CMK (cell line): ENCODE results near the gene GNAQ.
"Not testable (repeated sequence)": the region's sequence is repeated elsewhere in the genome, so short reads cannot be mapped to it uniquely, and the experiment has no call there.

Source experiments
- DNase-seq: peaks from one replicate; pipeline ENCODE4 v3.0.0-alpha.2; 2010; ENCODE audit warnings: low read depth

The GNAQ gene

GRCh38 chr9:78031444-78031892 lies at the start of gene GNAQ:
Gene GNAQ, minus strand, starts transcription at chr9:78031811. Its CDS starts 576 bp downstream, at chr9:78031235.
- no peak for DNase-seq

DNA sequence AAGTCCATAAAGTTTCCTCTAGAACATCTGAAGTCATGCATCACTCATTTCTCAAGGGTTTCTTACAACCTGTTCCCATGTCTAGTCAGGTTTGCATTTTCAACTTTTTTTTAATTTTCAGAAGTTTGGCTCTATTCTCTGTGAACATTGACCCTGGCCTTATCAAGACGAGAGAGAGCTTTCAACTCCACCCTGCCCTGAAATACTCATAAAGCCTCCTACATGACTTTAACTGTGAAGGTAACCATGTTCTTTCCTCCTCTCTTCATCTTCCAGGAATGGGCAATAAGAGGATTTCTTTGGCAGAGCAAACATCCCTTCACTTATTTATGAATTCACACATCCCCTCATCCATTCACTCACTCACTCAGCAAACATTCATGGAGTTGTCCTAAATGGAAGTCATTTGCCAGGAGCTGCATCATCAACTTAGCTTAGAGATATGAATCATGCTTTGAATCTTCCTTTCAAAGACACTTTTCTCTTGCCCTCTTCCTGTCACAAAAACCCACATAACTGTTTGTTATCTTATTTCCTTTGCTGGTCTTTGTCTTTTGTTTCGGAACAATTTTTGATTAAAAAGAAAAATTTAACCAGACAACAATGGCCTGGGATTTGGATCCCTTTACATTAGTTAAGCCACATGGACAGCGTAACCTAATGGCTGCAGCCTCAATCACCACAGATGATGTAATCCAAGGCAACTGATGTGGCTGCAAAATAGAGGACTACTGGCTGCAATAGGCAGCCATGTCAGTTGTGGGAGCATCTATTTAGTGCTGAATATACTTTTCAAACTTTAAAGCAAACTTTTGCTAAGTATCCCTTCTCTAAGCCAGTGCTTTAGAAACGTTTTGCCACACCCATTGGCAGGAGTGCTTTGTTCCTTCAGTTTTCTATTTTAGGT lies 43.0 kb upstream of the GNAQ start:
- no peak for DNase-seq

DNA sequence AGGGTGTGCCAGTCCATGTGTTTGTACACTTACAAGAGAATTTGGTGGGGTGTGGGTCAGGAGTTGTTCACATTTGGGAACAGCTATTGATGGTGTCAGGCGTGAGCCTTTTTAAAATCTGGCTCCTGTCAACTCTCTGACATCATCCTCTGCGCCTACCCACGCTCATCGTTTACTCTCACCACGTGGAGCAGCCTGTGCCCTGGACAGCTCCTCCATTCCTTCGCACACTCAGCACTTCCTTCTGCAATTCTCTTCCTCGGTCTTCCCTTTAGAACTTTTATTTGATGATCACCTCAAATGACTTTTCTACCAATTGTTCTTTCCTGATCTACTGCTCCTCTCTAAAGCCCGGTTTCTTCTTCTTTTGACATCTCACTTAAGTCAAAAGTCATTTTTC lies 42.1 kb upstream of the GNAQ start:
- no peak for DNase-seq

DNA sequence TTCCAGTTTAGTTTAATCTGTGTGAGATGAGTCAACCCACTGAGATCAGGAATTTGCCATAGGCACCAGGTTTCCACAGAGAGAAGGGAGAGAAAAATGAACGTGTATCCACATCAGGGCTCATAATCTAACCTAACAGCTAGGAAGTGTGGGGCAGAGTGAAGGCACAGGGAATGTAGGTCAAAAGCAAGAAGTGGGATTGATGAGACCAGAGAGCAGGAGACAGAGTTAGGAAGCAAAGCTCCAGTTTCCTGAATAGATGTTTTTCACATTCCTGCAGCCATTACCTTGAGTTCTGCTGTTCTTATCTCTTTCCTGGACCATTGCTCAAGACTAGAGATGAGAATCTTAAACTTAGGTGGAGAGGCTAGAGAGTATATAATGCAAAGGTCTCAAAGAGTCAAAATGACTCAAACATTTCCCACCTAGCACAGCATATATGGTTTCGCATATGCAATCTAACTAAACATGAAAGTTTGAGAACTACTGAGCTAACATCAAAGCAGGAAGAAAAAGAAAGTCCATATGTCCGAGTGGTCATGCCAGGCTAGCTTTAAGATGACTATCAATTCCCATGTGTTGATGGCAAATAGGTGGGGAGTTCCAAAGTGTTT lies 41.1 kb upstream of the GNAQ start:
- no peak for DNase-seq

DNA sequence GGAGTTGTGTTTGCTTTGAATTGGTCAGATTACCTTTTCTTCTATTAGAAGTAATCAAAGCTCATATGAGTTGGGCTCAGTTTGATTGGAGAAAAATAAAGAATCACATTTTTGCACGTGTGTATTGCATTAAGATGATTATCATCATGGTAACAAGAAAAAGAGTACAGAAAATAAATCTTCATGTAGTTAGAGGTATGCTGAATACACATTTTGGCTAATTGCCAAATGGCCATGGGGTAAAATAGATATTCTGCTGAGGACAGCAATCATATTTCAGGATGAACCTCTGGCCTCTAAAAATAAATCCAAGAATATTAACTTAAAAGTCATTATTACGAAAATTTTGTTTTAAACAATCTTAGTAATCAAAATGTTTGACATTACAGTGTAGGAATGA lies 38.9 kb upstream of the GNAQ start:
- no peak for DNase-seq

GRCh38 chr9:78064075-78064474 lies 32.5 kb upstream of the GNAQ start:
- no peak for DNase-seq

DNA sequence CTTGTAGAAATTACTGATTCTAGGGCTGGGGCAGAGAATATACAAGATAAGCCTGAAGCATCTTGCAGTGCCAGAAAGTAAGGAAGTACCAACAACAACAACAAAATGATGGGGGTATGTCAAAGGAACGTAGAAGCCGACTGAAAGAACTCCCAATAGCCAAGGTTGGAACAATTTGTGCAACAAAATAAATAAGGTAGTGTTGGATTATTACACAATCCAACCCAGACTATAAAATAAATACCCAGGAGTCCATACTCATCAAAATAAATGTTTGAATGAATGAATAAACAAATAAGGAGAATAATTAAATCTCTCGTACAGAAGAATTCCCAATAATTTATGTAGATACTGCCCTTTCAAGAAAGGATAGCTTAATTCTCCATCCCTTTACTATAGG lies 31.1 kb upstream of the GNAQ start:
- no peak for DNase-seq

- DNase-seq, result not testable (repeated sequence)
These were observed 22.6 kb upstream of the GNAQ start for GRCh38 chr9:78054218-78054617.

DNA sequence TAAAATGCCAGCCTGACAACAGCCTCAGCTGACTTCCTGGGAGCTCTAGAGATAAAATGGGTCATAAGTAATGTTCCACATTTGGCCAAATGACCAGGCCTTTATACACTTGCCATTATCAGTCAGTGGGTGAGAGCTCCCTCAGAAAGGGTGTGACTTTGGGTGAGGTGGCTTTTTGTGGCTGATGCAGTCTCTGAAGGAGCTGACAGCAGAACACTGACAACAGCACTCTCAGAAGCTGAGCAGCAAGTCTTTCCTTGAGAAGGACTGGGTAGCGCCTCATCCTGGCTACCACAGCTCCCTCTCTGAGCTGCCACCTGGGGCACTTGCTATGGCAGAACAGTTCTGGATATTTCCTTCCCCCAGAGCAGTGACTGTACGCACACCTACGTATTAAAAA lies 22.0 kb upstream of the GNAQ start:
- no peak for DNase-seq

- no peak for DNase-seq
These were observed 18.8 kb upstream of the GNAQ start for GRCh38 chr9:78050421-78050820.

GRCh38 chr9:78049484-78049883 lies 17.9 kb upstream of the GNAQ start:
- DNase-seq, result no peak

DNA sequence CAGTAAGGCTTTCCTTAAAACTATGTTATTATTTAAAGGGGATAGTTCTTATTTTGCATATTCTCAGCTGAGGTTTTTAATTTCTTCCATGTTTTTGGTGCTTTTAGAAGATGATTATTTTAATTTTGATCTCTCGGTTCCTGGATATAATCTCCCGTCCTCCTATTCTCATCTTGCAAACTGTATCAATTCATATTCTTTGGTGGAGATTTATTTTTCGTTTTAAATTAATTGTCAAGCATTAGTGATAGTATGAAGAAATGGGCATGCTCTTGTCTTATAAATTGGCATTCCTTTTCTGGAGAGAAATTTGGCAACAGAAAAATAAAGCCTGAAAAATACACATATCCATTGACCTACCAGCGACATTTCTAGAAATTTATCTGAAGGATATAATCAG lies 15.5 kb upstream of the GNAQ start:
- DNase-seq, result no peak

DNA sequence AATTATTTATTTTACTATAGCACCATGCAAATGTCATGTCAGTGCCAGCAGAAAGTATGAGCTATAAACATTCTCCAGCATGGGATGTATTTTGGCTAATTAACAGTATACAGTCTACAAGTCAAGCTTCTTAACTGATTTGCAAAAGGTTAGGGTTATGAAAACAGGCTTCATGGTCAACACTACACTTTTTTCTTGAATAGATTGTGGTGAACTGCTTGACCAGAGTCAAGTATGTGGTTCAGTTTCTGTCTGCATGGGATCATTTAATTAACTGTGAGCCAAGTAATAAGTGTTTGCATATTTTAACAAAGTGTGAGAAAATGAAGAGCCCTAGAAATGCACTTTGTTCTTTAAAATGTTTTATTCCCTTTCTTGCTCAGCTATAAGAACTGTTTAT lies 14.5 kb upstream of the GNAQ start:
- DNase-seq, result no peak

- DNase-seq, result no peak
These were observed 13.3 kb upstream of the GNAQ start for GRCh38 chr9:78044886-78045285.

DNA sequence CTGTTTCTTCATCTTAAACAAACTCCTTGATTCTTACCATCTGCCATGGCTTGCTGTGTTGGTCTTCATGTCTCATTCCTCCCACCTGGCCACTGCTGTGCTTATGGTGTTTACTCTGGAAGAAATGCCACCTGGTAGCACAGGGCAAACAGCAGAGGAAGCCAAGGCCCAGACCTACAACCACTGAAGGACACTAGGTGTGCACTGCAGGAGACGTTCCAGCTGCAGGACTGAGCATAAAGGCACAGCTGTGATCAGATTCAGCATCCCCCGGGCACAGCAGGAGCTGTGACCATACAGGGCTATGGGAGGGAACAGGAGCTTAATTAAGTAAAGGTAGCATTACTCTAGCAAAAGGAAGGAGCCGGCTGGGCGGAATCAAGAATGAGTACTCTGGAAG lies 12.6 kb upstream of the GNAQ start:
- no peak for DNase-seq

- no peak for DNase-seq
These were observed 10.4 kb upstream of the GNAQ start for GRCh38 chr9:78041971-78042370.

DNA sequence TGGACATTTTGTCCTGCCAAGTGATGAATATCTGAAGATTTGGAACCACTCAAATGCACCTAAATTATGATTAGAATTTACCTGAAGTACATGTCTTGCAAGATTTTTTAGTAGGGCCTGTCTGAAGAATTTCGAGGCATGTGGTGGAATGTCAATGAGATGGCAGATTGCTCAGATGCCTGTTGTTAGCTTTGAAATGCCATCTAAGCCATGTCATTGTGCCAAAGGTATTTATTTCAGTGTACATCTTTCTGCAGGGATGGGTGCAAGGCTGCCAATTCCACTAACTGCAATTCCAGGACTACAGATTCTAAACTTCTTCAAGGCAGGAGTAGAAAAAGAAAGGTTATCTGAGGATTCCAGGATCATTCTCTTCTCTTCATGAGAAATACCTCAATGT lies 9.1 kb upstream of the GNAQ start:
- no peak for DNase-seq

GRCh38 chr9:78038620-78039300 lies 7.1 kb upstream of the GNAQ start:
- no peak for DNase-seq

- no peak for DNase-seq
These were observed 3.9 kb upstream of the GNAQ start for GRCh38 chr9:78035383-78035993.

DNA sequence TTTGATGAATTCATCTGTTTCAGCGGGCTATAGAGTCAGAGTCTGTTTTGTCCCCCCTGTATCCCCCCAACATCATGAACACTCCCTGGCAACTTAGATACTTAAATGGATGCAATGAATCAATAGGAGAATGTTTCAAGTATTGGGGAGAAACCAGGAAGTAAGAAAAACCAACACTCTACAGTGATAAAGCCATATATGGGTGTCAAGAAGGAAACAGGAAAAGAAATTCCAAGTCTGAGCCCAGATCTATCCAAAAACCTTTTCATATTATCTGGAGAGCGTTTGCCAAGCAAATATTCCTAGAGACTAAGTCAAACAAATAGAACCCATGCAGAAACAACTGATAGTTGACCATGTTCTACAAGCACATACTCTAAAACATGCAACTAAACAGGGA lies 2.3 kb upstream of the GNAQ start:
- DNase-seq, result no peak

DNA sequence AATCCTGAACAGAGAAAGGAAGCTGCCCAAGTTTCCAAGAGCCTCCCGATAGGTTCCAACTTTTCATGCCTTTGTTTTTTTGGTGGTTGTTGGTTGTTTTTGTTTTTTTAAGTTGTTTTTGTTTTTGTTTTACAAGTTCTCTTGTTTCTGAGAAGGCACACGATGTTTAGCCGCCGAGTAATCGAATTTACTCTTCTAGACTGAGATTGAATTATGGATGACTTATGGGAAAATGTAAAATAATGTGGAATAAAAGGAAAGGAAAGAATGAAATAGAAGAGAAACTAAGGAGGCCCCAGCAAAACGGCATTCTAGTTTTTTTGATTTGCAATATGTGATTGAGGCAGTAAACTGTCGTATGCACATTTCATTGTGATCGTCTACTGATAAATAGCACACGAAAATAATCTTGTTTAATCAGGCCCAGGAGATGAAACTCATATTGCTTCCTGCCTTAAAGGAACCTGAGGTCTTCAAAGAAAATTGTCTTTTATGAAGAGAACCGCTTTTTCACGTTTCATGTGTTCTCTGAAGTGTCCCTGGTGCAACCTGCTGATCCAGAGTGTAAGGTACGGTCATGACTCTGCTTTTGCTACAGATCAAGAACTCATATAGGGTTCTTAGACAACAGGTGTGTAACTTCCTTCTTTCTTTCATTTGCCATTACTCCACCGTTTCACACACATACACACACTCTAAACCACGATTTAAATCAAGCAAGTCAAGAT lies 1.3 kb upstream of the GNAQ start:
- DNase-seq, result no peak
